Measurements from ENCODE around the gene HDAC11. TPM values are rescaled to one million over a fixed set of nuclear protein-coding genes. Genes with fewer than 3 reads are reported as not detected.

HDAC11 gene
- total RNA-seq, 1 donor from 2014 or later = 8.8 TPM

GRCh38 chr3:13501056-13501455 is 20.9 kb downstream of the HDAC11 start:
- TF ChIP-seq CTCF (conservative IDR thresholded peaks at IDR 0.05; ENCODE audit: low read depth, low read length) = no peak
- DNase-seq (ENCODE audit: low read depth) = no peak
- H3K4me3 ChIP-seq (ENCODE audit: low read depth, low read length) = no peak overlapping the region

- H3K4me3 ChIP-seq (ENCODE audit: low read depth, low read length) = no peak overlapping the region
- TF ChIP-seq CTCF (conservative IDR thresholded peaks at IDR 0.05; ENCODE audit: low read depth, low read length) = no peak
Measured at GRCh38 chr3:13501521-13501920, 21.4 kb downstream of the HDAC11 start.

GRCh38 chr3:13501958-13502790 is 22.1 kb downstream of the HDAC11 start:
- TF ChIP-seq CTCF (conservative IDR thresholded peaks at IDR 0.05; ENCODE audit: low read depth, low read length) = no peak
- H3K4me3 ChIP-seq (ENCODE audit: low read depth, low read length) = no peak overlapping the region
- no peak for DNase-seq (ENCODE audit: low read depth)

More at GRCh38 chr3:13501521-13501920, 21.4 kb downstream of the HDAC11 start:
- DNase-seq (ENCODE audit: low read depth) = no peak

- no peak overlapping the region for H3K4me3 ChIP-seq (ENCODE audit: low read depth, low read length)
- no peak for TF ChIP-seq CTCF (conservative IDR thresholded peaks at IDR 0.05; ENCODE audit: low read depth, low read length)
- DNase-seq (ENCODE audit: low read depth) = no peak
Measured at GRCh38 chr3:13502791-13503060, 22.6 kb downstream of the HDAC11 start.

- TF ChIP-seq CTCF (conservative IDR thresholded peaks at IDR 0.05; ENCODE audit: low read depth, low read length) = no peak
- no peak for DNase-seq (ENCODE audit: low read depth)
- no peak overlapping the region for H3K4me3 ChIP-seq (ENCODE audit: low read depth, low read length)
Measured at GRCh38 chr3:13504161-13504831, 24.2 kb downstream of the HDAC11 start.

- no peak for DNase-seq (ENCODE audit: low read depth)
- H3K4me3 ChIP-seq (ENCODE audit: low read depth, low read length) = no peak overlapping the region
- no peak for TF ChIP-seq CTCF (conservative IDR thresholded peaks at IDR 0.05; ENCODE audit: low read depth, low read length)
Measured at GRCh38 chr3:13505147-13506130, 25.3 kb downstream of the HDAC11 start.
